Measurements from ENCODE around the gene ERFE.
A peak's percentile ranks its signal among the peaks of the same experiment; 100 is the strongest.

DNA sequence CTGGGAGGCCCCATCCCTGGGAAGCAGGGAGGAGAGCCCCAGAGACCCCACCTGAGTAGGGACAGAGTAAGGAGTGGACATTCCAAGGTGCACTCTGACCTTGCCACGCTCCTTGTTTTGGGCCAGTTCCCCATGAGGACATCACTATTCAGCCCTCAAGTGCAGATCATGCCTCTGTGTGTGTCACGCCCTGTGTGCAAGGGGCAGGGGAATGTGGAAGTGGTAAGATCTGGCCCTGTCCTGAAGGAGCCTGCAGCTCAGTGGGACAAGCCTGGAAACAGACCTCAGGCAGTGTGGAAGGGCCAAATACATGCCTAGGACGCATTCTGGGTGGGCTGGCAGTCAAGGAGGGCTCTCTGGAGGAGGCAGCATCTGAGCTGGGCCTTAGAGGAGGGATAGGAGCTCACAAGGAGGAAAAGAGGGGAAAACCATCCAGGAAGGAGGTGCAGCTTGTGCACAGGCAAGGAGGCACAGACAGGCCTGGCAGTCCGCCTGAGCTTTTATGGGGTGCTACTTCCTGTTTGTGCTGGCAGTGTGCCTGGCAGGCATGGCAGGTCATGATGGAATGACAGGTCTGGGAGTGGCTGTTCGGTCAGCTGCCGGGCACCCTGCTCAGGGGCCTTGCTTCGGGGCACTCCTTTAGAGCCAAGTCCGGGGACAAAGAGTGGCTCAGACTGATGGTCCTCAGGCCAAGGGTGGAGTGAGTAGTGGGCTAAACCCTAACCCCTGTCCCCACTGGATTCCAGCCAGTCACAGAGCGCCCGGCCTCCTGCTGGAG, 17.0 kb upstream of the ERFE start:
- TF ChIP-seq EP300 (IDR thresholded peaks at IDR 0.05; ENCODE audit: borderline replicate concordance) (peak; percentile 87), NFIC (IDR thresholded peaks at IDR 0.05) (peak; percentile 99), YY1 (IDR thresholded peaks at IDR 0.05; ENCODE audit: low read depth) (peak; percentile 65), CREB1 (IDR thresholded peaks at IDR 0.05; ENCODE audit: low read depth) (no peak), CEBPB (IDR thresholded peaks at IDR 0.05) (no peak)
- TF ChIP-seq, protein P1, sequence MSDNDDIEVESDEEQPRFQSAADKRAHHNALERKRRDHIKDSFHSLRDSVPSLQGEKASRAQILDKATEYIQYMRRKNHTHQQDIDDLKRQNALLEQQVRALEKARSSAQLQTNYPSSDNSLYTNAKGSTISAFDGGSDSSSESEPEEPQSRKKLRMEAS (IDR thresholded peaks at IDR 0.05), result peak; percentile 83
- TF ChIP-seq, protein P2, sequence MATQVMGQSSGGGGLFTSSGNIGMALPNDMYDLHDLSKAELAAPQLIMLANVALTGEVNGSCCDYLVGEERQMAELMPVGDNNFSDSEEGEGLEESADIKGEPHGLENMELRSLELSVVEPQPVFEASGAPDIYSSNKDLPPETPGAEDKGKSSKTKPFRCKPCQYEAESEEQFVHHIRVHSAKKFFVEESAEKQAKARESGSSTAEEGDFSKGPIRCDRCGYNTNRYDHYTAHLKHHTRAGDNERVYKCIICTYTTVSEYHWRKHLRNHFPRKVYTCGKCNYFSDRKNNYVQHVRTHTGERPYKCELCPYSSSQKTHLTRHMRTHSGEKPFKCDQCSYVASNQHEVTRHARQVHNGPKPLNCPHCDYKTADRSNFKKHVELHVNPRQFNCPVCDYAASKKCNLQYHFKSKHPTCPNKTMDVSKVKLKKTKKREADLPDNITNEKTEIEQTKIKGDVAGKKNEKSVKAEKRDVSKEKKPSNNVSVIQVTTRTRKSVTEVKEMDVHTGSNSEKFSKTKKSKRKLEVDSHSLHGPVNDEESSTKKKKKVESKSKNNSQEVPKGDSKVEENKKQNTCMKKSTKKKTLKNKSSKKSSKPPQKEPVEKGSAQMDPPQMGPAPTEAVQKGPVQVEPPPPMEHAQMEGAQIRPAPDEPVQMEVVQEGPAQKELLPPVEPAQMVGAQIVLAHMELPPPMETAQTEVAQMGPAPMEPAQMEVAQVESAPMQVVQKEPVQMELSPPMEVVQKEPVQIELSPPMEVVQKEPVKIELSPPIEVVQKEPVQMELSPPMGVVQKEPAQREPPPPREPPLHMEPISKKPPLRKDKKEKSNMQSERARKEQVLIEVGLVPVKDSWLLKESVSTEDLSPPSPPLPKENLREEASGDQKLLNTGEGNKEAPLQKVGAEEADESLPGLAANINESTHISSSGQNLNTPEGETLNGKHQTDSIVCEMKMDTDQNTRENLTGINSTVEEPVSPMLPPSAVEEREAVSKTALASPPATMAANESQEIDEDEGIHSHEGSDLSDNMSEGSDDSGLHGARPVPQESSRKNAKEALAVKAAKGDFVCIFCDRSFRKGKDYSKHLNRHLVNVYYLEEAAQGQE (IDR thresholded peaks at IDR 0.05; ENCODE audit: low read depth), result no peak
